Trophoblast cell (in vitro differentiated cells and primary cell): Measurements from ENCODE around the gene PYGL.
A peak's percentile ranks its signal among the peaks of the same experiment; 100 is the strongest.

Experiments used
- DNase-seq, 2 donors: peaks; one replicate each; pipeline ENCODE4 v3.0.0-alpha.2; 2016
- H2AFZ ChIP-seq: 2 replicates; pipeline ENCODE4 v1.6.1; 2013; ENCODE audit warnings: low read length, moderate library complexity, mild to moderate bottlenecking; ENCODE audit not compliant: insufficient read depth, poor library complexity
- H2AK5ac ChIP-seq: 2 replicates; pipeline ENCODE4 v1.6.1; 2013; ENCODE audit warnings: mild to moderate bottlenecking, low read length
- H2BK120ac ChIP-seq: 2 replicates; pipeline ENCODE4 v1.6.1; 2013; ENCODE audit warnings: low read length, mild to moderate bottlenecking, moderate library complexity; ENCODE audit not compliant: insufficient read depth, poor library complexity
- H2BK12ac ChIP-seq: 2 replicates; pipeline ENCODE4 v1.6.1; 2013; ENCODE audit warnings: mild to moderate bottlenecking, low read length, moderate library complexity
- H2BK5ac ChIP-seq: 2 replicates; pipeline ENCODE4 v1.6.1; 2013; ENCODE audit warnings: low read length, low read depth, moderate library complexity, mild to moderate bottlenecking; ENCODE audit not compliant: poor library complexity
- H3K14ac ChIP-seq: 2 replicates; pipeline ENCODE4 v1.6.1; 2013; ENCODE audit warnings: mild to moderate bottlenecking, low read length
- H3K18ac ChIP-seq: 2 replicates; pipeline ENCODE4 v1.6.1; 2013; ENCODE audit warnings: mild to moderate bottlenecking, low read length
- H3K23ac ChIP-seq: 2 replicates; pipeline ENCODE4 v1.6.1; 2013; ENCODE audit warnings: low read length
- H3K27ac ChIP-seq: 2 replicates; pipeline ENCODE4 v1.5.1; 2013; ENCODE audit warnings: low read depth, mild to moderate bottlenecking, inconsistent platforms, low read length, moderate library complexity
- H3K27me3 ChIP-seq: 2 replicates; pipeline ENCODE4 v1.6.1; 2013; ENCODE audit warnings: inconsistent platforms, mild to moderate bottlenecking, low read length, moderate library complexity; ENCODE audit not compliant: insufficient read depth
- H3K36me3 ChIP-seq, 2 experiments: 1 replicate in 1 of 2; 2 replicates in 1 of 2; pipeline ENCODE4 v1.6.1; 2013; ENCODE audit warnings: low read length in 2 of 2, mild to moderate bottlenecking in 2 of 2, moderate library complexity in 1 of 2; ENCODE audit not compliant: insufficient read depth in 2 of 2, control insufficient read depth in 1 of 2
- H3K4ac ChIP-seq: 2 replicates; pipeline ENCODE4 v1.6.1; 2013; ENCODE audit warnings: low read depth, mild to moderate bottlenecking, low read length, moderate library complexity
- H3K4me1 ChIP-seq, 2 experiments: 1 replicate in 1 of 2; 2 replicates in 1 of 2; pipeline ENCODE4 v1.6.1; 2013; ENCODE audit warnings: low read length in 2 of 2, mild to moderate bottlenecking in 2 of 2, moderate library complexity in 1 of 2; ENCODE audit not compliant: insufficient read depth in 2 of 2, control insufficient read depth in 1 of 2
- H3K4me2 ChIP-seq: 2 replicates; pipeline ENCODE4 v1.6.1; 2013; ENCODE audit warnings: inconsistent platforms, mild to moderate bottlenecking, low read length, moderate library complexity
- H3K4me3 ChIP-seq: 2 replicates; pipeline ENCODE4 v1.5.1; 2013; ENCODE audit warnings: mild to moderate bottlenecking, low read depth, low read length, inconsistent platforms
- H3K79me1 ChIP-seq: one replicate; pipeline ENCODE4 v1.6.1; 2013; ENCODE audit warnings: low read length
- H3K79me2 ChIP-seq: 2 replicates; pipeline ENCODE4 v1.6.1; 2013; ENCODE audit warnings: low read length, mild to moderate bottlenecking; ENCODE audit not compliant: control insufficient read depth, insufficient read depth, poor library complexity
- H3K9ac ChIP-seq: 2 replicates; pipeline ENCODE4 v1.6.1; 2013; ENCODE audit warnings: mild to moderate bottlenecking, low read length
- H3K9me3 ChIP-seq: 2 replicates; pipeline ENCODE4 v1.6.1; 2013; ENCODE audit warnings: low read depth, mild to moderate bottlenecking, control low read depth, inconsistent platforms, low read length; ENCODE audit not compliant: insufficient read depth
- H4K12ac ChIP-seq: 2 replicates; pipeline ENCODE4 v1.6.1; 2013; ENCODE audit warnings: low read depth, mild to moderate bottlenecking, low read length, moderate library complexity
- H4K8ac ChIP-seq: 2 replicates; pipeline ENCODE4 v1.6.1; 2013; ENCODE audit warnings: low read depth, mild to moderate bottlenecking, low read length, moderate library complexity
- H4K91ac ChIP-seq: one replicate; pipeline ENCODE4 v1.6.1; 2013; ENCODE audit warnings: low read depth, mild to moderate bottlenecking, low read length, moderate library complexity
- WGBS: extraction: QIAGEN DNeasy Blood & Tissue Kit; methylation state at CpG from one replicate; pipeline ENCODE4 v1.1.7; 2013; ENCODE audit warnings: missing lambda C conversion rate; ENCODE audit not compliant: insufficient read length, insufficient coverage; ENCODE audit errors: extremely low coverage; 5-methylcytosine and 5-hydroxymethylcytosine counted together

The PYGL gene

DNA sequence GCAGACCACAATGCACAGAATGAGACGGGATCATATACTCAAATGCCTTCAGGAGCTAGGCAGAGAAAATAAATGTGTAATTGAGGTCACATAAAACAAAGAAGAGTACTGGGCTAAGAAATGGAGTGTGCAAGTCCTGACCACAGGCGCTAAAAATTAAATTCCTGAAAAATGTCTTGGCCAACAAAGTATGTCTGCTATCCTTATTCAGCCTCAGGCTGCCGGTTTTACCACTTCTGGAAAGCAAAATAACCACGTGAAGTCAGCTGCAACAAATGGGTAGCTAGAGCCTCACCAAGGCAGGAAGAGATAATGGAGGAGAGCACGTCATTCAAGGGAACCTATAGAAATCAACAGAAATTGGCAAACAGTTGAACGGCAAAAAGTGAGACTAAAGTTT is 3.1 kb downstream of the PYGL start:
- DNase-seq = peak; percentile 93 to 97
- Histone ChIP-seq H3K36me3 (no peaks in the 10 kb centered on the region), H3K14ac (no peak overlapping the region), H3K4me3 (no peak overlapping the region), H3K79me1 (peaks cover 6% of the 10 kb centered on the region), H3K9me3 (peaks cover 2% of the 10 kb centered on the region), H2AFZ (no peak overlapping the region), H4K8ac (no peak overlapping the region), H2AK5ac (no peak overlapping the region), H3K27me3 (no peaks in the 10 kb centered on the region), H3K18ac (no peak overlapping the region), H2BK5ac (no peak overlapping the region), H3K9ac (no peak overlapping the region), H3K23ac (no peak overlapping the region), H3K27ac (no peak overlapping the region), H3K4ac (no peak overlapping the region), H3K79me2 (peaks cover 2% of the 10 kb centered on the region), H4K12ac (no peak overlapping the region), H3K4me2 (no peak overlapping the region), H2BK120ac (no peak overlapping the region), H4K91ac (no peak overlapping the region), H2BK12ac (no peak overlapping the region), H3K4me1 (peaks cover 0 to 14% of the 10 kb centered on the region in 2 experiments)
- WGBS = no CpG with 5 or more reads among the region's 6 CpGs

DNA sequence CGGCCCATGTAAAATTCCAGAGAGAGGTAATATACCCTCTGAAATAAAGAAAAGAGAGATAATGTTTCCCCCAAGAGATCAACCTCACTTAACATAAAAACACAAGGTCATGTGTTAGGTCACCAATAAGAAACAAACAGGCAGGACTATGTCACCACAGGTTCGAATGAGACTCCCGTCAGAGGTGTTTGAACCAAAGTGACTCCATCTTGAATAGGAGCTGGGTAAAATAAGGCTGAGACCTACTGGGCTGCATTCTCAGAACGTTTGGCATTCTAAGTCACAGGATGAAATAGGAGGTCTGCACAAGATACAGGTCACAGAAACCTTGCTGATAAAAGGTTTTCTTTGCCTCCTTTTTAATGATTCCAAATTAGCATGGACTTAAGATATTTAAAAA is 6.5 kb downstream of the PYGL start:
- Histone ChIP-seq H4K8ac (no peak overlapping the region), H2BK5ac (no peak overlapping the region), H3K14ac (no peak overlapping the region), H3K79me2 (no peaks in the 10 kb centered on the region), H3K27me3 (no peaks in the 10 kb centered on the region), H3K9me3 (no peaks in the 10 kb centered on the region), H3K4me2 (no peak overlapping the region), H2BK12ac (no peak overlapping the region), H3K9ac (no peak overlapping the region), H3K79me1 (no peaks in the 10 kb centered on the region), H2AFZ (no peak overlapping the region), H2BK120ac (no peak overlapping the region), H3K4ac (no peak overlapping the region), H3K4me1 (no peaks in the 10 kb centered on the region), H3K18ac (no peak overlapping the region), H4K12ac (no peak overlapping the region), H3K27ac (no peak overlapping the region), H3K23ac (no peak overlapping the region), H3K4me3 (no peak overlapping the region), H3K36me3 (no peaks in the 10 kb centered on the region), H4K91ac (no peak overlapping the region), H2AK5ac (no peak overlapping the region)
- WGBS = no CpG with 5 or more reads among the region's 4 CpGs
- DNase-seq = no peak

DNA sequence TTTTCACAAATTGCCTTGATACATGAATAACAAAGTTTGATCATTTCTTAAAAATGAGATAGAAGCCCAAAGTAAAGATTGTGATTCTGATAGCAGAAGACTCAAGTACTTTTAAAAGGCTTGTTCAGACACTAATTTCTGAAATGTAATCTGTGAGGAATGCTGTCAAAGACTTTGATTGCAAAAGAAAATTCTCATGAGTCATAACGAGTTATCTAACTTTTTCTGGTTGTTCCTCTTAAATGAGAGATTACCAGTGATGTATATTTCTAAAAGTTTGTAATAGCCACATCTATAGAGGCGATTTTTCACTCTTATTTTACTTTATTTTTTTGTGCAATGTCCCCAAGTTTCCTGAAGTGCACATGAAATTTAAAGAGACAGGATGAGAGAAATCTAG is 7.0 kb downstream of the PYGL start:
- H2AK5ac ChIP-seq = no peak overlapping the region
- no peak overlapping the region for H2BK120ac ChIP-seq
- no peaks in the 10 kb centered on the region for H3K36me3 ChIP-seq
- no peak overlapping the region for H3K14ac ChIP-seq
- H3K4me3 ChIP-seq = no peak overlapping the region
- no peak overlapping the region for H2AFZ ChIP-seq
- H3K4ac ChIP-seq = no peak overlapping the region
- no peaks in the 10 kb centered on the region for H3K79me2 ChIP-seq
- no peaks in the 10 kb centered on the region for H3K79me1 ChIP-seq
- H3K27ac ChIP-seq = no peak overlapping the region
- no peaks in the 10 kb centered on the region for H3K27me3 ChIP-seq
- H4K91ac ChIP-seq = no peak overlapping the region
- peak in 1 of 2 donors; percentile 93 for DNase-seq
- no peak overlapping the region for H3K4me2 ChIP-seq
- H3K18ac ChIP-seq = no peak overlapping the region
- WGBS = no CpG with 5 or more reads among the region's 2 CpGs
- H3K9me3 ChIP-seq = no peaks in the 10 kb centered on the region
- H3K4me1 ChIP-seq = no peaks in the 10 kb centered on the region
- H3K23ac ChIP-seq = no peak overlapping the region
- H3K9ac ChIP-seq = no peak overlapping the region
- H2BK12ac ChIP-seq = no peak overlapping the region
- H2BK5ac ChIP-seq = no peak overlapping the region
- H4K8ac ChIP-seq = no peak overlapping the region
- no peak overlapping the region for H4K12ac ChIP-seq

GRCh38 chr14:50936882-50937281 is 7.4 kb downstream of the PYGL start:
- no peak overlapping the region for H3K4me3 ChIP-seq
- H3K23ac ChIP-seq = no peak overlapping the region
- no peak overlapping the region for H2AFZ ChIP-seq
- H4K8ac ChIP-seq = no peak overlapping the region
- H3K79me1 ChIP-seq = no peaks in the 10 kb centered on the region
- no peak overlapping the region for H3K14ac ChIP-seq
- no peak overlapping the region for H3K4me2 ChIP-seq
- H4K91ac ChIP-seq = no peak overlapping the region
- no peak overlapping the region for H3K18ac ChIP-seq
- no peaks in the 10 kb centered on the region for H3K27me3 ChIP-seq
- no peak overlapping the region for H2BK5ac ChIP-seq
- no peak overlapping the region for H4K12ac ChIP-seq
- no peaks in the 10 kb centered on the region for H3K36me3 ChIP-seq
- no peak overlapping the region for H2AK5ac ChIP-seq
- H3K79me2 ChIP-seq = no peaks in the 10 kb centered on the region
- H3K27ac ChIP-seq = no peak overlapping the region
- H2BK120ac ChIP-seq = no peak overlapping the region
- no peak overlapping the region for H3K4ac ChIP-seq
- H2BK12ac ChIP-seq = no peak overlapping the region
- no CpG with 5 or more reads among the region's 2 CpGs for WGBS
- no peaks in the 10 kb centered on the region for H3K4me1 ChIP-seq
- H3K9me3 ChIP-seq = no peaks in the 10 kb centered on the region
- no peak overlapping the region for H3K9ac ChIP-seq
- DNase-seq = no peak
